ENCODE data around the gene HBB. TPM values are rescaled to one million over a fixed set of nuclear protein-coding genes. Genes with fewer than 3 reads are reported as not detected.

Gene HBB
- total RNA-seq, 1 donor from 2014 or later, result not detected

GRCh38 chr11:5242208-5242607, 15.3 kb upstream of the HBB start:
- H3K36me3 Mint-ChIP-seq, result no peaks in the 10 kb centered on the region
- H3K4me3 Mint-ChIP-seq, result no peak overlapping the region
- H3K27ac Mint-ChIP-seq, result no peak overlapping the region

GRCh38 chr11:5241458-5241857, 14.6 kb upstream of the HBB start:
- no peaks in the 10 kb centered on the region for H3K9me3 Mint-ChIP-seq
- TF ChIP-seq CTCF (conservative IDR thresholded peaks at IDR 0.05), result no peak
- H3K4me1 Mint-ChIP-seq (ENCODE audit: unreplicated experiment), result no peaks in the 10 kb centered on the region
- DNase-seq (ENCODE audit: extremely low spot score, unreplicated experiment), result no peak
- no peak overlapping the region for H3K27ac Mint-ChIP-seq
- H3K4me3 Mint-ChIP-seq, result no peak overlapping the region
- H3K27me3 Mint-ChIP-seq, result peaks cover 9% of the 10 kb centered on the region
- no peaks in the 10 kb centered on the region for H3K36me3 Mint-ChIP-seq

More at GRCh38 chr11:5242208-5242607, 15.3 kb upstream of the HBB start:
- DNase-seq (ENCODE audit: extremely low spot score, unreplicated experiment), result no peak
- H3K9me3 Mint-ChIP-seq, result no peaks in the 10 kb centered on the region
- peaks cover 9% of the 10 kb centered on the region for H3K27me3 Mint-ChIP-seq
- H3K4me1 Mint-ChIP-seq (ENCODE audit: unreplicated experiment), result no peaks in the 10 kb centered on the region
- TF ChIP-seq CTCF (conservative IDR thresholded peaks at IDR 0.05), result no peak

GRCh38 chr11:5240458-5240857, 13.6 kb upstream of the HBB start:
- peaks cover 9% of the 10 kb centered on the region for H3K27me3 Mint-ChIP-seq
- no peaks in the 10 kb centered on the region for H3K4me1 Mint-ChIP-seq (ENCODE audit: unreplicated experiment)
- no peak for TF ChIP-seq CTCF (conservative IDR thresholded peaks at IDR 0.05)
- H3K36me3 Mint-ChIP-seq, result no peaks in the 10 kb centered on the region
- DNase-seq (ENCODE audit: extremely low spot score, unreplicated experiment), result no peak
- H3K9me3 Mint-ChIP-seq, result no peaks in the 10 kb centered on the region
- H3K27ac Mint-ChIP-seq, result no peak overlapping the region
- H3K4me3 Mint-ChIP-seq, result no peak overlapping the region

GRCh38 chr11:5240056-5240455, 13.2 kb upstream of the HBB start:
- TF ChIP-seq CTCF (conservative IDR thresholded peaks at IDR 0.05), result no peak
- Mint-ChIP-seq H3K4me3 (no peak overlapping the region), H3K36me3 (no peaks in the 10 kb centered on the region), H3K4me1 (ENCODE audit: unreplicated experiment) (no peaks in the 10 kb centered on the region), H3K27ac (no peak overlapping the region), H3K9me3 (no peaks in the 10 kb centered on the region), H3K27me3 (peaks cover 9% of the 10 kb centered on the region)
- no peak for DNase-seq (ENCODE audit: extremely low spot score, unreplicated experiment)

GRCh38 chr11:5239046-5239445, 12.2 kb upstream of the HBB start:
- no peak overlapping the region for H3K27ac Mint-ChIP-seq
- peaks cover 5% of the 10 kb centered on the region for H3K4me1 Mint-ChIP-seq (ENCODE audit: unreplicated experiment)
- TF ChIP-seq CTCF (conservative IDR thresholded peaks at IDR 0.05), result no peak
- DNase-seq (ENCODE audit: extremely low spot score, unreplicated experiment), result no peak
- no peaks in the 10 kb centered on the region for H3K36me3 Mint-ChIP-seq
- H3K9me3 Mint-ChIP-seq, result no peaks in the 10 kb centered on the region
- peaks cover 9% of the 10 kb centered on the region for H3K27me3 Mint-ChIP-seq
- H3K4me3 Mint-ChIP-seq, result no peak overlapping the region

- H3K4me1 Mint-ChIP-seq (ENCODE audit: unreplicated experiment), result peaks cover 5% of the 10 kb centered on the region
- H3K27me3 Mint-ChIP-seq, result peaks cover 9% of the 10 kb centered on the region
- no peak for TF ChIP-seq CTCF (conservative IDR thresholded peaks at IDR 0.05)
- no peak overlapping the region for H3K4me3 Mint-ChIP-seq
- no peaks in the 10 kb centered on the region for H3K36me3 Mint-ChIP-seq
- no peaks in the 10 kb centered on the region for H3K9me3 Mint-ChIP-seq
- no peak overlapping the region for H3K27ac Mint-ChIP-seq
- DNase-seq (ENCODE audit: extremely low spot score, unreplicated experiment), result no peak
Observed at GRCh38 chr11:5238486-5238885, 11.6 kb upstream of the HBB start.

Measured in type B pancreatic cell (in vitro differentiated cells).